Activated CD4-positive, alpha-beta T cell treated with anti-CD3 and anti-CD28 coated beads for 4 hours (primary cell): ENCODE data around the gene UQCRQ.
"Not testable (repeated sequence)": the region's sequence is repeated elsewhere in the genome, so short reads cannot be mapped to it uniquely, and the experiment has no call there.

Experiments used
- DNase-seq, 2 donors: peaks; one replicate each; pipeline ENCODE4 v3.0.0-alpha.2; 2020

The UQCRQ gene

DNA sequence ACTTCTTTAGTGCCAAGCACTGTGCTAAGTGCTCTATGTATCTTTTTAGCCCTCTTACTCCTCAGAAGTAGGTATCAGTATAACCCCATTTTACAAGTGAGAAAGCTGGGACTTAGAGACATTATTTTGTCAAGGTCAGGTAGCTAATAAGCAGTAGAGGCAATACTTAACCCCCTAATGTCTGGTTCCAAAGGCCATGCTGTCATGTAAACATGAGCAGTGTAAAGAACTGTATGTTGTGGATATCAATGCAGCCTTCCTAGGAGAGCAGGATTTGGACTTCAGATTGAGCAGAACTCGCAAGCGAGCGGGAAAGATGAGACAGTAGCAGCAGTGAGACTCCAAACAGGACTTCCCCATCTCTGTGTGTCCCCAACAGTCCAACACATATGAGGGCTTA lies 32.4 kb upstream of the UQCRQ start:
- DNase-seq = no peak

GRCh38 chr5:132836852-132837251 lies 29.6 kb upstream of the UQCRQ start:
- no peak for DNase-seq

DNA sequence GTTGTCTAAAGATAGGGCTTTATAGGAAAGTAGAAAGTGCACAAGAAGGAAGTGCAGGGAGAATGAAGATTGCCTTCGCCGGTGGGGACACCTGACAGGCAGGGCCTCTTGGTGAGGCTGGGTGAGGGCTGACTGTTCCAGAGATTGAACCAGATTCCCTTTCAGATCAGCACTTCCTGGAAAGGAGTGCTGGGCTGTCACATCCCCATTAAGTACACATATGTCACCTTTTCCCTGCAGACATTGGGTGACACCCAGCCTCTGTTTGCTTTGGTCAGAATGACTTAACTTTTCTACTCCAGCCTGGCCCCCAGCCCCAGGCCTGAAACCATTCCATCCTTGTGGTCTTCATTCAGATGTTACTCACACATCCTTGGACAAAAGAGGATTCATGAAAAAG lies 28.6 kb upstream of the UQCRQ start:
- no peak for DNase-seq

DNA sequence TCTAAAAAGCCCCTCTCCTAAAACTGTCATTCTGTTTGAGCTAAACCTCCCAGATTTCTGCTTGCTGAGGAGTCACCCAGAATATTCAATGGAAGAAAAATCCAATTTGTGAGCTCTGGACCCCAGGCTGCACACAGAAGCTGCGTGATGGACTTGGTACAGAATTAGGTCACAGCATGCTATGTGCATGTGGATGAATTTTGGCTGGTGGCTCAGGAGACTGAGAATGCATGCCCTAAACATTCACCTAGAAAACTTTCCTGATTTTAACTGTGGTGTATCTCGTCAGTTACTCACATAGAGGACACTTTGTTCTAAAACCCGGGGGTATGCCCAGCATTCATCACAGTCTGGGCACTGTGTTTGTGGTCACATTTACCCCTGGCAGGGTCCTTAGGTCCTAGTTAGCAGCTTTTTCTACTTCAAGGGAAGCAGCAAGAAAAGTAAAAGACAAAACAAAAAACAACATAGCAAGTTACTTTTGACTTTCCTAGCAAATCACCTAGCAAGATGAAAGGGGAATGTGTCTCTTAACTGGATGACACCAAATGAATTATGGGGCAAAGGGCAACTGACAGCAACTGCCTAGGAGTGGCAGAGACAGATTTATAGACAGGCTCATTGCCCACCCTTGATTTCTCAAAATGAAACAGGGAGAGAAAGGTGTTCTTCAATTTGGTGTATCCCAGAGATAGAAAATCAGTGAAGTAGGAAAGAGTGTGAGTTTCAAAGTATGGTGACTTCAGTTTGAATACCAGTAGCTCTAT lies 27.7 kb upstream of the UQCRQ start:
- DNase-seq = no peak

GRCh38 chr5:132839426-132840301 lies 26.8 kb upstream of the UQCRQ start:
- no peak for DNase-seq

DNA sequence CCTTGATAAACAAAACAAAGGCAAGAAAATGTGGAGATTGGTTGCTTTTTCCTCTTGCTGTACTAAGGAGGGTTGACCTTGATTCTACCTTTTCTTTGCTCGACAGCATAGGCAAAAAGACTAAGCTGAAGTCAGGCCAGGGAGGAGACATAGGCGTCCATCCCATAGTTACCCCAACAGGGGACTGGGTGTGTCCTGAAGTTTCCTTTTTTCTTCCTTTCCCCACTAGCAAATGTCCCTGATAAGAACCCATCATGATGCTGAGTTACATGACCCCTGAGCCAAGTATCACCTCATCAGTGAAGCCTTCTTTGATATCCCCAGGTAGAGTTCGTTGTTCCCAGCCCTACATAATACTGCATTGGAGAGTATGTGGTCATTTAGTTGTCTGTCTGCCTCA lies 26.1 kb upstream of the UQCRQ start:
- DNase-seq = no peak

DNA sequence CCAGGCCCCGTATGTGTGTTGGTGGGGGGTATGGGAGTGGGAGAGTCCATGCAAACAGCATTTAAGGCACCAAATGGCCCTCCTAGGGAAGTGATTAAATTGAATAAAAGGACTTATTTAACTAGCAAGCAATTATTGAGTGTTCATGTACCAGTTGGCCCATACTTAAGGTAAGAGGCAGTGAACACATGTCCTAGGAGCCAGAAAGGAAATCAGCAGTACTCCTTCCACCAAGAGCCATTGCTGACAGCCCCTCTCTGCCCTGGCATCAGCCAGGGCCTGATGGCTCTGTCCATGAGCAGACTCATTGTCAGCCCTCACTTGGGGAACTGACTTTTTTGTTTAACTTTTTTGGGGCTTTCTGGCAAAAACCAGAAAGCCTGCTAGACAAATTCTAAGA lies 25.5 kb upstream of the UQCRQ start:
- no peak for DNase-seq

GRCh38 chr5:132841305-132841704 lies 25.1 kb upstream of the UQCRQ start:
- no peak for DNase-seq

GRCh38 chr5:132848270-132848669 lies 18.2 kb upstream of the UQCRQ start:
- no peak for DNase-seq

- no peak for DNase-seq
Measured at GRCh38 chr5:132849347-132849746, 17.1 kb upstream of the UQCRQ start.

DNA sequence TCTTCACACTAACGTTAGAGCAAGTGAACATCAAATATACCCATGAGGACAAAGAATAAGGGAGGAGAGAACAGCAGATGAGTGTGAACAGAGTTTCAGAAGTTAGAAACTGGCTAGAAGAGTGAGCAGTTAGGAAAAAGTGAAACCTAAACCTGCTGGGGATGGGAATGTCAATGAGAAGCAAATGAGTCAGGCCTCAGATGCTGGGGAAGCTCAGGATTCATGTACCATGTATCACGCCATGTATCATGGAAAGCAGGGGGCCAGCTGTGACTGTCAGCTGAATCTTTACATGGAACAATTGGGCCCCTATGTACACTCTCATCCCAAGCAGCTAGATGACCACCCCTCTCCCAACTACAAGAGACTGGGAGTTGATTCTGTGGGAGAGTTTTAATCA lies 16.4 kb upstream of the UQCRQ start:
- DNase-seq = no peak

- no peak for DNase-seq
Measured at GRCh38 chr5:132853323-132853722, 13.1 kb upstream of the UQCRQ start.

GRCh38 chr5:132853790-132854189 lies 12.7 kb upstream of the UQCRQ start:
- DNase-seq = no peak

GRCh38 chr5:132854301-132854700 lies 12.1 kb upstream of the UQCRQ start:
- no peak for DNase-seq

DNA sequence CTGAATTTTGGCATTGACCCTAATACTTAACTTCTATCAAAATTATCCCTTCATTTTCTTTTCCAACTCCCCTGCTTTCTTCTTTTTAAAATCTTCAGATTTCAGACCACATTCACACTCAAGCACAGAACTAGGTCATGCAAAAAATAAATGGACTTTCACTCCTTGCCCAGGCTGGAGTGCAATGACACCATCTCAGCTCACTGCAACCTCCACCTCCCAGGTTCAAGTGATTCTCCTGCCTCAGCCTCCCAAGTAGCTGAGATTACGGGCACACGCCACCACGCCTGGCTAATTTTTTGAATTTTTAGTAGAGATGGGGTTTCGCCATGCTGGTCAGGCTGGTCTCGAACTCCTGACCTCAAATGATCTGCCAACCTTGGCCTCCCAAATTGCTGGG lies 11.4 kb upstream of the UQCRQ start:
- DNase-seq = not testable (repeated sequence)

- no peak for DNase-seq
Measured at GRCh38 chr5:132856011-132856410, 10.4 kb upstream of the UQCRQ start.

- no peak for DNase-seq
Measured at GRCh38 chr5:132859889-132860437, 6.5 kb upstream of the UQCRQ start.

GRCh38 chr5:132860742-132861141 lies 5.7 kb upstream of the UQCRQ start:
- no peak for DNase-seq

GRCh38 chr5:132865668-132866341 lies 637 bp upstream of the UQCRQ start:
- DNase-seq = no peak

- DNase-seq = no peak
Measured at GRCh38 chr5:132867046-132867451, 607 bp downstream of the UQCRQ start.

DNA sequence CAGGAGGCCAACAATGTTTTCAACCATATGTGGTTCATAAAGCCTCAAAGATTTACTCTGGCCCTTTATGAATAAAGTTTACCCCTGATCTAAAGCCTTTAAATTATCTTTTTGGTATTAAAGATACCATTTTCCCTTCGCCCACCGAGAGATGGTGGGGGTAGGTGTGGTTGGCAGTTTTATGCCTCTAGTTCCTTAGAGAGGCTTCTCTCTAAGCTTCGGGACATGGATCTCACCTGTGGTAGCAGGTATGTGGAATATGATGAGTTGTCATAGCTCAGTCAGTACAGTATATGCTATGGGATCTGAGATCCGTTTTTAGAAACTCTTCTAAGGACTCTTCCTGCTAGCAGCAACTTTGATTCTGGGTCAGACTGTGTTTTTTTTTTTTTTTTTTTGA lies 2.3 kb downstream of the UQCRQ start:
- no peak for DNase-seq

DNA sequence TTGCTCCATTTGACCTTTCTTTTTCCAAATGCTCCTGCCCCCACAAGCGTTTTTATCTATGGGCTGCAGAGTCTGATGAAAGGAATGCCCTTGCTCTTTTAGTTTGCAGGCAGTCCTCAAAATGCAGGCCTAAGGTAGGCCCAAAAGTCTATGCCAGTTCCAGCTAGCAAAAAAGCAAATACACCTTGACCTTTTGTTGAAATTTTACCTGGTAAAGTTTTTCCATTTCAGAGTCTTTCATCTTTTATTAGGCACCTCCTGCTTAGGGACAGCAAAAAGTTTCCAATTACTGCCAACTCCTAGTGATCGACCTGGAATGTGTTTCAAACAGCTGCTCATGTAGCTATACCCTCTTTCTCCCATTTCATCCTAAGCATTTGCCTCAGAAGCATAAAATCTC lies 4.4 kb downstream of the UQCRQ start:
- no peak for DNase-seq
